Measurements from ENCODE around the gene HIPK2. TPM values are rescaled to one million over a fixed set of nuclear protein-coding genes. Genes with fewer than 3 reads are reported as not detected.

The HIPK2 gene
- total RNA-seq, 1 experiment from 2014 or later = 64.3 TPM

DNA sequence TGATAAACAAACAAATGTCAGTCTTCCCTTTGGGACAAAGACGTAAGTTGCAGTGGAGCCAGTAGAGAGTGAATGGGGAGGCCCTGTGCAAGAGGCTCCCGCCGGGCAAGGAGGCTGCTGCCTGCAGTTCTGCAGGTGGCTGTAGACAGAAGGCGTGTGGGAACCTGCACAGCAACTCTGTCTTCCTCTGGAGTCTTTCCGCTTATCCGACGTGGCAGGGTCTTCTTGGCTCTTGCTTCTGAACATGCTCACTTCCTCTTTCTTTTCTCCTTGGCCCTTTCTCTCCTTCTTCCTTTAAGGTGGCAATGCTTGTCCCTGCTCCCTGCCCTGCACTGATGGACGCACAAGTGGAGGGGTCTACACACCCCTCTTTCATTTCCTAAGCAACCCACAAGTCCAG, 122.5 kb downstream of the HIPK2 start:
- CTCF ChIA-PET = interaction anchor here (4.3 kb wide), 1 partner anchor 10 kb away, joined by 25 read pairs; no protein-coding TSS in a partner anchor
- TF ChIP-seq, protein P1, sequence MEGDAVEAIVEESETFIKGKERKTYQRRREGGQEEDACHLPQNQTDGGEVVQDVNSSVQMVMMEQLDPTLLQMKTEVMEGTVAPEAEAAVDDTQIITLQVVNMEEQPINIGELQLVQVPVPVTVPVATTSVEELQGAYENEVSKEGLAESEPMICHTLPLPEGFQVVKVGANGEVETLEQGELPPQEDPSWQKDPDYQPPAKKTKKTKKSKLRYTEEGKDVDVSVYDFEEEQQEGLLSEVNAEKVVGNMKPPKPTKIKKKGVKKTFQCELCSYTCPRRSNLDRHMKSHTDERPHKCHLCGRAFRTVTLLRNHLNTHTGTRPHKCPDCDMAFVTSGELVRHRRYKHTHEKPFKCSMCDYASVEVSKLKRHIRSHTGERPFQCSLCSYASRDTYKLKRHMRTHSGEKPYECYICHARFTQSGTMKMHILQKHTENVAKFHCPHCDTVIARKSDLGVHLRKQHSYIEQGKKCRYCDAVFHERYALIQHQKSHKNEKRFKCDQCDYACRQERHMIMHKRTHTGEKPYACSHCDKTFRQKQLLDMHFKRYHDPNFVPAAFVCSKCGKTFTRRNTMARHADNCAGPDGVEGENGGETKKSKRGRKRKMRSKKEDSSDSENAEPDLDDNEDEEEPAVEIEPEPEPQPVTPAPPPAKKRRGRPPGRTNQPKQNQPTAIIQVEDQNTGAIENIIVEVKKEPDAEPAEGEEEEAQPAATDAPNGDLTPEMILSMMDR (IDR thresholded peaks at IDR 0.05; ENCODE audit: unreplicated experiment) = no peak
- BruUV-seq (replicated peaks) = no TSS peak
- no peaks in the 10 kb centered on the region for H3K27me3 Mint-ChIP-seq (ENCODE audit: insufficient read depth, unreplicated experiment)
- POLR2A ChIA-PET = no interaction called here
- peaks cover 67% of the 10 kb centered on the region for H3K4me1 Mint-ChIP-seq (ENCODE audit: insufficient read depth, unreplicated experiment)
- no peak overlapping the region for H3K4me3 Mint-ChIP-seq (ENCODE audit: unreplicated experiment)
- no peak for DNase-seq (ENCODE audit: unreplicated experiment)
- intact Hi-C loops (cut with micrococcal nuclease) = no loop called here
- H3K36me3 Mint-ChIP-seq (ENCODE audit: insufficient read depth, unreplicated experiment) = peaks cover 17% of the 10 kb centered on the region
- H3K9me3 Mint-ChIP-seq (ENCODE audit: unreplicated experiment) = no peaks in the 10 kb centered on the region
- peak overlapping the region; percentile 60 for H3K27ac Mint-ChIP-seq (ENCODE audit: low read depth, unreplicated experiment)

DNA sequence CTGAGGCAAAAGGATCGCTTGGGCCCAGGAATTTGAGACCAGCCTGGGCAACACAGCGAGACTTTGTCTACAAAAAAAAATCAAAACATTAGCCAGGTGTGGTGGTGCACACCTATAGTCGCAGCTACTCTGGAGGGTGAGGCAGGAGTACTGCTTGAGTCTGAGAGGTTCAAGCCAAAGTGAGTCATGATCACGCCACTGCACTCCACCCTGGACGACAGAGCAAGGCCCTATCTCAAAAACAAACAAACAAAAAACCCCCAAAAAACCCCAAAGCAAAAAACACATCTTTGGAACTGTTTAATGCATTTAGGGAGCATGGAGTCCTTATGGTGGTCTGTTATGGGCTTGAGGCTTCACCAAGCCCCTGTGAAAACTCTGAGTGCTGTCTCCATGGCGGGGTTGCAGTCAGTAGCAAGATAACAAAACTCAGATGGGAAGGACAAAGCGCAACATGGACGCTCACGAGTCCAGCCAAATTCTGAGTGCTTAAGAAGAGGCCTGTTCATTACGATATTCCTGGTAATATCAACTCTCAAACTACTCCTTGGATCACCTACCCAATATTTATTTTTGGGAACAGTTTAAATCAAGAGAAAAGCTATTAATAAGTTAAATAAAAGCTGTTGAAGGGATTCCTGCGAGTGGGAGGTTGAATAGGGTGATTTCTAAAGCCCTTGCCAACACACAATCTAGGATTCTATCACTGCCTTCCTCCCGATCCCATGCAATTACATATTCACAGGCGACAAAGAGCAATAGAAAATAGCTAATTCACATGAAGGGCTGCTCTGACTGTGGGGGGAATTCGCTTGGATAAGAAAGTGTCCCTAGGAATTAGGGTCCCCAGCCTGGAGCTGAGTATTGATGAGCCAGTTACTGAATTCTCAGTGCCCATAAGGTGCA, 123.3 kb downstream of the HIPK2 start:
- H3K27me3 Mint-ChIP-seq (ENCODE audit: insufficient read depth, unreplicated experiment) = no peaks in the 10 kb centered on the region
- peaks cover 17% of the 10 kb centered on the region for H3K36me3 Mint-ChIP-seq (ENCODE audit: insufficient read depth, unreplicated experiment)
- H3K9me3 Mint-ChIP-seq (ENCODE audit: unreplicated experiment) = no peaks in the 10 kb centered on the region
- intact Hi-C loops (cut with micrococcal nuclease) = no loop called here
- ChIA-PET CTCF (interaction anchor here (4.3 kb wide), 1 partner anchor 9 kb away, joined by 25 read pairs; no protein-coding TSS in a partner anchor), POLR2A (no interaction called here)
- peaks cover 63% of the 10 kb centered on the region for H3K4me1 Mint-ChIP-seq (ENCODE audit: insufficient read depth, unreplicated experiment)
- DNase-seq (ENCODE audit: unreplicated experiment) = no peak
- no TSS peak for BruUV-seq (replicated peaks)
- TF ChIP-seq, protein P1 (IDR thresholded peaks at IDR 0.05; ENCODE audit: unreplicated experiment) = no peak
- peak overlapping the region; percentile 17 for H3K27ac Mint-ChIP-seq (ENCODE audit: low read depth, unreplicated experiment)
- no peak overlapping the region for H3K4me3 Mint-ChIP-seq (ENCODE audit: unreplicated experiment)

- ChIA-PET CTCF (interaction anchor here (0.6 to 1.1 kb wide), 2 partner anchors 32 to 50 kb away, joined by 3 to 6 read pairs; no protein-coding TSS in a partner anchor), POLR2A (interaction anchor here (0.8 to 1.0 kb wide), 2 partner anchors 33 to 89 kb away, joined by 3 read pairs; no protein-coding TSS in a partner anchor)
- intact Hi-C loops (cut with micrococcal nuclease) = no loop called here
- BruUV-seq (replicated peaks) = no TSS peak
- peak overlapping the region; percentile 67 for H3K27ac Mint-ChIP-seq (ENCODE audit: low read depth, unreplicated experiment)
- TF ChIP-seq, protein P1 (IDR thresholded peaks at IDR 0.05; ENCODE audit: unreplicated experiment) = no peak
- peaks cover 40% of the 10 kb centered on the region for H3K4me1 Mint-ChIP-seq (ENCODE audit: insufficient read depth, unreplicated experiment)
- peaks cover 22% of the 10 kb centered on the region for H3K36me3 Mint-ChIP-seq (ENCODE audit: insufficient read depth, unreplicated experiment)
- H3K9me3 Mint-ChIP-seq (ENCODE audit: unreplicated experiment) = no peaks in the 10 kb centered on the region
- H3K27me3 Mint-ChIP-seq (ENCODE audit: insufficient read depth, unreplicated experiment) = no peaks in the 10 kb centered on the region
- no peak overlapping the region for H3K4me3 Mint-ChIP-seq (ENCODE audit: unreplicated experiment)
- no peak for DNase-seq (ENCODE audit: unreplicated experiment)
Observed at GRCh38 chr7:139651914-139652313, 125.9 kb downstream of the HIPK2 start.

GRCh38 chr7:139651308-139651707, 126.5 kb downstream of the HIPK2 start:
- POLR2A ChIA-PET = interaction anchor here (0.7 to 1.0 kb wide), 4 partner anchors 10 to 347 kb away, joined by 3 read pairs; no protein-coding TSS in a partner anchor
- intact Hi-C loops (cut with micrococcal nuclease) = no loop called here
- TF ChIP-seq, protein P1 (IDR thresholded peaks at IDR 0.05; ENCODE audit: unreplicated experiment) = no peak
- peaks cover 22% of the 10 kb centered on the region for H3K36me3 Mint-ChIP-seq (ENCODE audit: insufficient read depth, unreplicated experiment)
- no TSS peak for BruUV-seq (replicated peaks)
- no peaks in the 10 kb centered on the region for H3K9me3 Mint-ChIP-seq (ENCODE audit: unreplicated experiment)
- no peak overlapping the region for H3K4me3 Mint-ChIP-seq (ENCODE audit: unreplicated experiment)
- CTCF ChIA-PET = interaction anchor here (0.6 to 1.6 kb wide), 6 partner anchors 11 to 370 kb away, joined by 3 to 8 read pairs (median 3); no protein-coding TSS in a partner anchor
- DNase-seq (ENCODE audit: unreplicated experiment) = peak; percentile 21
- no peak overlapping the region for H3K27ac Mint-ChIP-seq (ENCODE audit: low read depth, unreplicated experiment)
- H3K4me1 Mint-ChIP-seq (ENCODE audit: insufficient read depth, unreplicated experiment) = peaks cover 38% of the 10 kb centered on the region
- no peaks in the 10 kb centered on the region for H3K27me3 Mint-ChIP-seq (ENCODE audit: insufficient read depth, unreplicated experiment)
